CD4-positive, alpha-beta memory T cell (primary cell): ENCODE results near the gene ERC1. TPM values are rescaled to one million over a fixed set of nuclear protein-coding genes. Genes with fewer than 3 reads are reported as not detected.

Source experiments
- CTCF ChIA-PET: fragments of 350-600 bp; sonication (Branson Sonifier 250); formaldehyde crosslinking; loops from one replicate; lab custom pipeline; 2021; ENCODE audit warnings: inconsistent platforms; ENCODE audit not compliant: partially characterized antibody; lab: Charles Lee
- POLR2A ChIA-PET: fragments of 350-600 bp; sonication (Branson Sonifier 250); formaldehyde crosslinking; loops from one replicate; lab custom pipeline; 2021; ENCODE audit not compliant: partially characterized antibody; lab: Charles Lee
- DNase-seq, 5 donors: peaks; one replicate each; pipeline versions ENCODE4 v3.0.0 to v3.0.0-alpha.2; 2020 to 2022; ENCODE audit warnings: mixed read lengths in 1 of 5
- H3K27ac ChIP-seq: one replicate; pipeline ENCODE4 v1.7.0; 2013; ENCODE audit warnings: low read depth, low read length
- H3K27me3 ChIP-seq: 2 replicates; pipeline ENCODE4 v1.7.0; 2013; ENCODE audit warnings: mild to moderate bottlenecking, low read length, moderate library complexity; ENCODE audit not compliant: insufficient read depth
- H3K36me3 ChIP-seq: 2 replicates; pipeline ENCODE4 v1.7.0; 2013; ENCODE audit warnings: mild to moderate bottlenecking, low read length, moderate library complexity; ENCODE audit not compliant: insufficient read depth
- H3K4me1 ChIP-seq: 2 replicates; pipeline ENCODE4 v1.7.0; 2013; ENCODE audit warnings: mild to moderate bottlenecking, low read length, moderate library complexity; ENCODE audit not compliant: insufficient read depth
- H3K4me3 ChIP-seq, 2 donors: one replicate each; pipeline ENCODE4 v1.7.0; 2013; ENCODE audit warnings: low read length in 2 of 2, mild to moderate bottlenecking in 1 of 2
- H3K9me3 ChIP-seq, 2 donors: one replicate each; pipeline ENCODE4 v1.7.0; 2013; ENCODE audit warnings: low read length in 2 of 2, control low read depth in 1 of 2; ENCODE audit not compliant: control insufficient read depth in 1 of 2
- H3K27ac Mint-ChIP-seq, 7 donors: one replicate each; pipeline ENCODE4 v1.8.0; 2020 to 2021; ENCODE audit warnings: mixed read lengths in 7 of 7, mild to moderate bottlenecking in 6 of 7, inconsistent platforms in 3 of 7, moderate library complexity in 3 of 7
- H3K27me3 Mint-ChIP-seq, 2 donors: one replicate each; pipeline ENCODE4 v1.8.0; 2020 to 2021; ENCODE audit warnings: mixed read lengths in 2 of 2
- H3K36me3 Mint-ChIP-seq, 2 donors: one replicate each; pipeline ENCODE4 v1.8.0; 2020 to 2021; ENCODE audit warnings: mixed read lengths in 2 of 2, inconsistent platforms in 1 of 2, mild to moderate bottlenecking in 1 of 2
- H3K4me1 Mint-ChIP-seq, 4 donors: one replicate each; pipeline ENCODE4 v1.8.0; 2020 to 2021; ENCODE audit warnings: mixed read lengths in 4 of 4, mild to moderate bottlenecking in 1 of 4
- H3K4me3 Mint-ChIP-seq, 8 donors: one replicate each; pipeline ENCODE4 v1.8.0; 2020 to 2021; ENCODE audit warnings: mixed read lengths in 8 of 8, mild to moderate bottlenecking in 7 of 8, moderate library complexity in 6 of 8, inconsistent platforms in 3 of 8
- H3K9me3 Mint-ChIP-seq, 8 donors: one replicate each; pipeline ENCODE4 v1.8.0; 2020 to 2021; ENCODE audit warnings: mixed read lengths in 8 of 8, mild to moderate bottlenecking in 5 of 8, inconsistent platforms in 3 of 8, moderate library complexity in 1 of 8
- intact Hi-C: fragments of 100-400 bp; cut with micrococcal nuclease; formaldehyde crosslinking; loops from one replicate; pipeline ENCODE4 v1.15.1; 2023
- polyA plus RNA-seq, 2 donors: library from polyadenylated mRNA; unstranded; fragments of 300-500 nt; fragmentation: Illumina TruSeq; gene quantifications; one replicate each; pipeline ENCODE4 v1.2.3, GENCODE V29; 2021
- total RNA-seq, 2 experiments: library from RNA; stranded (reverse); gene quantifications; one replicate each; pipeline ENCODE4 v1.2.3, GENCODE V29; 2021

ERC1 gene
- total and polyA plus RNA-seq, 4 experiments from 2014 or later = 4.0 to 41.7 (median 28.7) TPM

- Histone ChIP-seq H3K4me3 (no peak overlapping the region), H3K4me1 (peaks cover 14% of the 10 kb centered on the region), H3K27ac (no peak overlapping the region), H3K36me3 (peaks cover 11% of the 10 kb centered on the region), H3K27me3 (no peaks in the 10 kb centered on the region), H3K9me3 (no peaks in the 10 kb centered on the region)
- ChIA-PET POLR2A (no interaction called here), CTCF (no interaction called here)
- Mint-ChIP-seq H3K27me3 (no peaks in the 10 kb centered on the region), H3K27ac (peak overlapping the region in 1 of 7 donors; percentile 58), H3K4me1 (peaks cover 12 to 15% (median 14%) of the 10 kb centered on the region in 4 donors), H3K4me3 (no peak overlapping the region), H3K36me3 (peaks cover 29 to 35% of the 10 kb centered on the region in 2 donors), H3K9me3 (no peaks in the 10 kb centered on the region)
- intact Hi-C loops = no loop called here
- DNase-seq = no peak
Measured at GRCh38 chr12:1491983-1492697, 501.1 kb downstream of the ERC1 start.

DNA sequence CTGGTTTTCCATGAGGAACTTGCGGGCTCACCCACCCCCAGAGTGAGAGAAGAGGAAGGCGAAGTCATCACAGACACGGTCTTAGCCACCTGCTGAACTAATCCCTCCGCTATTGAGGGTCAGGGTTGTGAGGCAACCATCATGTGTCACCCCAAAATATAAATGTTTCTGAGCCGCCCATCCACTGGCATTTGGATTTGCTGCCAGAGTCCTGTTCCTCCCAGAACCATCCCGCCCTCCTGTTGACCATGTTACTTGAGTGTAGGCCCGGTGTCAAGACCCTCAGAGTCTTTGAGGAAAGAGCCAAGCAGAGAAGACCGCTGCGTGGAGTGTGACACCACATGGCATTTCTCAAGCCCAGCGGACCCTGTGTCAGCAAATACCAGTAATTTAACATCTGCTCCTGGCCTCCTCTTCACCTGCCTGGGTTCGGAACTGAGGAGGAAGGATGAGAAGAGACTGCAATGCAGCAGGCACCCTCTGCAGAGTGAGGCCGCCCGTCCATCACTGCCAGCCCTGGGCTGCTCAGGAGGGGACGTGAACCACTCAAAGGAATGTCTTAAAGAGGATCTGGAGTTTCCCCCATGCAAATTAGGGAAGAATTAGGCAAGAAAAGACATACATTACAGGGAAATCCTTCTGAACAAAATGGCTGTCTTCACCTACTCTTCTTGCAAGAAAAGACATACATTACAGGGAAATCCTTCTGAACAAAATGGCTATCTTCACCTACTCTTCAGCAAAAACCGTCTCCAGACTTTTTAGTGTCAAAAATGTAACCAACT is 502.9 kb downstream of the ERC1 start:
- H3K27me3 Mint-ChIP-seq = no peaks in the 10 kb centered on the region
- no peaks in the 10 kb centered on the region for H3K9me3 ChIP-seq
- H3K9me3 Mint-ChIP-seq = no peaks in the 10 kb centered on the region
- H3K4me3 Mint-ChIP-seq = no peak overlapping the region
- ChIA-PET CTCF (no interaction called here), POLR2A (no interaction called here)
- no peak overlapping the region for H3K27ac ChIP-seq
- H3K4me1 Mint-ChIP-seq = peaks cover 2 to 4% (median 3%) of the 10 kb centered on the region in 4 donors
- H3K4me1 ChIP-seq = peaks cover 4% of the 10 kb centered on the region
- H3K4me3 ChIP-seq = no peak overlapping the region
- no peak for DNase-seq
- H3K27ac Mint-ChIP-seq = peak overlapping the region in 1 of 7 donors; percentile 68
- H3K36me3 ChIP-seq = peaks cover 11% of the 10 kb centered on the region
- peaks cover 29 to 35% of the 10 kb centered on the region in 2 donors for H3K36me3 Mint-ChIP-seq
- H3K27me3 ChIP-seq = no peaks in the 10 kb centered on the region
- intact Hi-C loops = no loop called here

- CTCF ChIA-PET = no interaction called here
- Mint-ChIP-seq H3K9me3 (no peaks in the 10 kb centered on the region), H3K4me1 (no peaks in the 10 kb centered on the region), H3K27ac (no peak overlapping the region), H3K27me3 (no peaks in the 10 kb centered on the region), H3K36me3 (peaks cover 29 to 32% of the 10 kb centered on the region in 2 donors), H3K4me3 (no peak overlapping the region)
- no peaks in the 10 kb centered on the region for H3K4me1 ChIP-seq
- H3K4me3 ChIP-seq = no peak overlapping the region
- no peak overlapping the region for H3K27ac ChIP-seq
- no peak for DNase-seq
- no peaks in the 10 kb centered on the region for H3K9me3 ChIP-seq
- POLR2A ChIA-PET = no interaction called here
- intact Hi-C loops = no loop called here
- peaks cover 3% of the 10 kb centered on the region for H3K36me3 ChIP-seq
- no peaks in the 10 kb centered on the region for H3K27me3 ChIP-seq
Measured at GRCh38 chr12:1494856-1495255, 503.8 kb downstream of the ERC1 start.

DNA sequence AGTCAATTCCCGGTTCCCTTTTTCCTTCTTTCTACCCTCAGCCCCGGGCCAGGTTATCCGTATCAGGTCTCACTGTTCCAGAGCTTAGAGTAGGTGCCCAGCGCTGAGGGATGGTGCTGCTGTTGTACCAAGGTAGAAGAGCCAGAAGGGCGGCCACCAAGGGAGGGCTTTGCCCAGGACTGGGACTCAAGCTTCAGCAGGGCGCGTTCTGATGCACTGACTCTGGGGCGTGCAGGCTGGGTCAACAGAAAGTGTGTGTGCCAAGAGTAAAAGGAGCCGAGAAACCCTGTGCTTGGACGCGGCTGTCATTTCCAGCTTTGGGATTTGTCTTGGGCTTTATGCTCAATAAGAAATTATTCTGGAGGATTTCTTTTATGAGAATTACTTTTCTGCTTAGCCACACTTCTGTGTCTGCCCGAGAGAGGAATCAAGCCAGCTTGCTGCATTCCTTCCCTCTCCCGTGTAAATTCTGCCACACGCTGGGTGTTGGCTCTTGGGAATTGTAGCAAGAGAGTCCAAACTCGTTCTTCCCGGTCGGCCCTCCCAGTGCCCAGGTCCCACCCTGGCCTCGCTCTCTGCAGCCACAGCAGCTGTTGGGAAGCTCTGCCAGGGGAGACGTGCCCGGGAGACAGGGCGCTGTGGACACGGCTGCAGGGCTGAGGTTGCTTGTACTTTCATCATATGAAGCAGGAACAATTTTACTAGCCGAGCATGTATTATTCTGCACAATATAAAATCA is 505.3 kb downstream of the ERC1 start:
- no peak overlapping the region for H3K27ac ChIP-seq
- H3K27me3 Mint-ChIP-seq = no peaks in the 10 kb centered on the region
- H3K4me3 Mint-ChIP-seq = no peak overlapping the region
- no peaks in the 10 kb centered on the region for H3K27me3 ChIP-seq
- DNase-seq = no peak
- no peak overlapping the region for H3K27ac Mint-ChIP-seq
- no peak overlapping the region for H3K4me3 ChIP-seq
- CTCF ChIA-PET = interaction anchor here (1.3 kb wide), 1 partner anchor 87 kb away, joined by 4 read pairs; no protein-coding TSS in a partner anchor
- intact Hi-C loops = no loop called here
- H3K4me1 Mint-ChIP-seq = no peaks in the 10 kb centered on the region
- H3K36me3 ChIP-seq = no peaks in the 10 kb centered on the region
- no peaks in the 10 kb centered on the region for H3K9me3 ChIP-seq
- POLR2A ChIA-PET = no interaction called here
- H3K36me3 Mint-ChIP-seq = peaks cover 18% of the 10 kb centered on the region in 2 donors
- H3K4me1 ChIP-seq = no peaks in the 10 kb centered on the region
- H3K9me3 Mint-ChIP-seq = no peaks in the 10 kb centered on the region

DNA sequence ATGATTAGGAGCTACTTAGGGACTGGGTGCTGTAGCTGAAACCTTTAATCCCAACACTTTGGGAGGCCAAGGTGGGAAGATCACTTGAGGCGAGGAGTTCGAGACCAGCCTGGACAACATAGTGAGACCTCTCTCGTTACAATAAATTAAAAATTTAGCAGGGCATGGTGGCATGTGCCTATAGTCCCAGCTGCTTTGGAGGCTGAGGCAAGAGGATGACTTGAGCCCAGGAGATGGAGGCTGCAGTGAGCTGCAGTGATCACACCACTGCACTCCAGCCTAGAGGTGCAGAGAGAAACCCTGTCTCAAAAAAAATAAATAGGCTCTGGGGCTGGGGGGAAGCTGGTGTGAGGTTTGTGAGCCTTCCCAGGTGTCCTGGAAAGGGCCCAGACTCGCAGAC is 506.1 kb downstream of the ERC1 start:
- Histone ChIP-seq H3K4me1 (no peaks in the 10 kb centered on the region), H3K27ac (no peak overlapping the region), H3K27me3 (no peaks in the 10 kb centered on the region), H3K4me3 (no peak overlapping the region), H3K36me3 (no peaks in the 10 kb centered on the region), H3K9me3 (no peaks in the 10 kb centered on the region)
- POLR2A ChIA-PET = no interaction called here
- no peaks in the 10 kb centered on the region for H3K27me3 Mint-ChIP-seq
- H3K9me3 Mint-ChIP-seq = no peaks in the 10 kb centered on the region
- H3K4me3 Mint-ChIP-seq = no peak overlapping the region
- H3K36me3 Mint-ChIP-seq = peaks cover 11% of the 10 kb centered on the region in 2 donors
- CTCF ChIA-PET = no interaction called here
- no peaks in the 10 kb centered on the region for H3K4me1 Mint-ChIP-seq
- no peak overlapping the region for H3K27ac Mint-ChIP-seq
- intact Hi-C loops = no loop called here
- no peak for DNase-seq

- intact Hi-C loops = no loop called here
- Mint-ChIP-seq H3K4me1 (peaks cover 0 to under 1% (median 0%) of the 10 kb centered on the region in 4 donors), H3K27me3 (peaks cover 0 to 8% of the 10 kb centered on the region in 2 donors), H3K27ac (no peak overlapping the region), H3K36me3 (peaks cover 3 to 4% of the 10 kb centered on the region in 2 donors), H3K9me3 (no peaks in the 10 kb centered on the region), H3K4me3 (no peak overlapping the region)
- Histone ChIP-seq H3K4me3 (no peak overlapping the region), H3K27me3 (no peaks in the 10 kb centered on the region), H3K36me3 (no peaks in the 10 kb centered on the region), H3K9me3 (no peaks in the 10 kb centered on the region), H3K27ac (no peak overlapping the region), H3K4me1 (no peaks in the 10 kb centered on the region)
- DNase-seq = no peak
- ChIA-PET POLR2A (no interaction called here), CTCF (no interaction called here)
Measured at GRCh38 chr12:1498199-1498740, 507.2 kb downstream of the ERC1 start.

GRCh38 chr12:1499351-1499750 is 508.3 kb downstream of the ERC1 start:
- DNase-seq = no peak
- ChIA-PET POLR2A (no interaction called here), CTCF (no interaction called here)
- Histone ChIP-seq H3K9me3 (no peaks in the 10 kb centered on the region), H3K27ac (no peak overlapping the region), H3K27me3 (no peaks in the 10 kb centered on the region), H3K36me3 (no peaks in the 10 kb centered on the region), H3K4me3 (no peak overlapping the region), H3K4me1 (no peaks in the 10 kb centered on the region)
- Mint-ChIP-seq H3K36me3 (no peaks in the 10 kb centered on the region), H3K4me1 (peaks cover 4 to 8% (median 4%) of the 10 kb centered on the region in 4 donors), H3K9me3 (no peaks in the 10 kb centered on the region), H3K27ac (no peak overlapping the region), H3K27me3 (peaks cover 6 to 13% of the 10 kb centered on the region in 2 donors), H3K4me3 (no peak overlapping the region)
- intact Hi-C loops = no loop called here
